Astrocyte (in vitro differentiated cells and primary cell): ENCODE data around the gene CDK8. TPM values are rescaled to one million over a fixed set of nuclear protein-coding genes. Genes with fewer than 3 reads are reported as not detected.

ENCODE experiments used
- DNase-seq: peaks from one replicate; pipeline ENCODE4 v3.0.0-alpha.2; 2010; ENCODE audit warnings: low read depth
- FAIRE-seq: peaks from 2 replicates; lab custom pipeline; 2011; peaks lifted over from hg19 to GRCh38; lab: Jason Lieb, UNC
- H2AFZ ChIP-seq: 2 replicates; pipeline ENCODE4 v1.6.0; 2012; ENCODE audit warnings: low read depth, low read length, inconsistent platforms
- H3K27ac ChIP-seq: 2 replicates; pipeline ENCODE4 v1.5.1; 2011; ENCODE audit warnings: low read depth, low read length, inconsistent platforms
- H3K27me3 ChIP-seq: 2 replicates; pipeline ENCODE4 v1.6.0; 2011; ENCODE audit warnings: low read length, inconsistent platforms; ENCODE audit not compliant: insufficient read depth
- H3K36me3 ChIP-seq: 2 replicates; pipeline ENCODE4 v1.5.1; 2011; ENCODE audit warnings: low read length, inconsistent platforms; ENCODE audit not compliant: insufficient read depth
- H3K4me1 ChIP-seq: 2 replicates; pipeline ENCODE4 v1.5.1; 2011; ENCODE audit warnings: low read length, inconsistent platforms; ENCODE audit not compliant: insufficient read depth
- H3K4me2 ChIP-seq: 2 replicates; pipeline ENCODE4 v1.6.0; 2012; ENCODE audit warnings: low read length, inconsistent platforms
- H3K4me3 ChIP-seq: 2 replicates; pipeline ENCODE4 v1.5.1; 2011; ENCODE audit warnings: low read depth, mild to moderate bottlenecking, low read length, inconsistent platforms; ENCODE audit not compliant: insufficient read depth
- H3K79me2 ChIP-seq: 2 replicates; pipeline ENCODE4 v1.6.0; 2012; ENCODE audit warnings: mild to moderate bottlenecking, low read length, inconsistent platforms; ENCODE audit not compliant: insufficient read depth
- H3K9ac ChIP-seq: 2 replicates; pipeline ENCODE4 v1.6.0; 2012; ENCODE audit warnings: mild to moderate bottlenecking, low read length, inconsistent platforms
- H3K9me3 ChIP-seq: 2 replicates; pipeline ENCODE4 v1.5.1; 2012; ENCODE audit warnings: low read depth, mild to moderate bottlenecking, low read length, inconsistent platforms; ENCODE audit not compliant: insufficient read depth
- H4K20me1 ChIP-seq: 2 replicates; pipeline ENCODE4 v1.6.0; 2012; ENCODE audit warnings: low read length, inconsistent platforms; ENCODE audit not compliant: insufficient read depth
- H3K27ac Mint-ChIP-seq: one replicate; pipeline ENCODE4 v1.8.0; 2021; ENCODE audit warnings: mild to moderate bottlenecking, mixed read lengths; ENCODE audit not compliant: unreplicated experiment
- H3K27me3 Mint-ChIP-seq: one replicate; pipeline ENCODE4 v1.8.0; 2021; ENCODE audit warnings: low read depth, mixed read lengths; ENCODE audit not compliant: unreplicated experiment
- H3K36me3 Mint-ChIP-seq: one replicate; pipeline ENCODE4 v1.8.0; 2021; ENCODE audit warnings: low read depth, mixed read lengths; ENCODE audit not compliant: unreplicated experiment
- H3K4me1 Mint-ChIP-seq: one replicate; pipeline ENCODE4 v1.8.0; 2021; ENCODE audit warnings: low read depth, mixed read lengths; ENCODE audit not compliant: unreplicated experiment
- H3K4me3 Mint-ChIP-seq: one replicate; pipeline ENCODE4 v1.8.0; 2021; ENCODE audit warnings: mild to moderate bottlenecking, moderate library complexity, mixed read lengths; ENCODE audit not compliant: unreplicated experiment
- H3K9me3 Mint-ChIP-seq: one replicate; pipeline ENCODE4 v1.8.0; 2021; ENCODE audit warnings: mild to moderate bottlenecking, mixed read lengths; ENCODE audit not compliant: unreplicated experiment
- CTCF ChIP-seq: IDR thresholded peaks from 2 replicates; pipeline ENCODE4 v1.5.1; 2011; ENCODE audit warnings: low read depth, mild to moderate bottlenecking, inconsistent platforms, low read length, moderate library complexity; ENCODE audit not compliant: insufficient read depth
- EZH2 ChIP-seq: IDR thresholded peaks from 2 replicates; pipeline ENCODE4 v1.6.1; 2012; ENCODE audit warnings: mild to moderate bottlenecking, low read length, inconsistent platforms; ENCODE audit not compliant: insufficient read depth
- total RNA-seq: library from RNA; stranded (reverse); gene quantifications from 2 replicates; pipeline ENCODE4 v1.2.1, GENCODE V29; 2021

The CDK8 gene
- total RNA-seq, 1 donor from 2014 or later = 32.4 TPM

DNA sequence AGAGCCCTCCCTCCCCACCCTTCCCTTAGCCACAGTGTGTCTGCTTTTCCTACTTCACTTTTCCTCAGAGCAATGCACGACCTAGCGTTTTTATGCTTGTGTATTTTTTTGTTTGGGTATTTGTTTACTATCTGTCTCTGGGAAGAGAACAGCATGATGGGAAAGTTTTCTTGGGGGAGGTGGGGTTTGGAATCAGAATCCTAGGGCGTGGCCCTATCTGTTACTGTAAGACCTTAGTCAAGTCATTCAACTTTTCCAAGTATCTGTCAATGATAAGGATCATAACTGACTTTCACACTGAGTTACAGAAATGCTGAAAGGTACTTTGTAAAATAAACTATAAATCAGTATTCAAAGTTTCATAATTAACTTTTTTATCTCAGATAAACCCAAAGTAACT, 157.3 kb downstream of the CDK8 start:
- H3K79me2 ChIP-seq = no peaks in the 10 kb centered on the region
- Mint-ChIP-seq H3K9me3 (peaks cover 11% of the 10 kb centered on the region), H3K27me3 (no peaks in the 10 kb centered on the region), H3K36me3 (peaks cover 15% of the 10 kb centered on the region), H3K27ac (no peak overlapping the region), H3K4me1 (peaks cover 8% of the 10 kb centered on the region), H3K4me3 (no peak overlapping the region)
- TF ChIP-seq CTCF (no peak), EZH2 (no peak)
- no peaks in the 10 kb centered on the region for H3K9me3 ChIP-seq
- H3K27me3 ChIP-seq = no peaks in the 10 kb centered on the region
- H3K4me3 ChIP-seq = no peak overlapping the region
- DNase-seq = no peak
- no peaks in the 10 kb centered on the region for H3K36me3 ChIP-seq
- H3K9ac ChIP-seq = no peak overlapping the region
- no peaks in the 10 kb centered on the region for H4K20me1 ChIP-seq
- no peak overlapping the region for H2AFZ ChIP-seq
- H3K27ac ChIP-seq = no peak overlapping the region
- FAIRE-seq = no peak
- H3K4me2 ChIP-seq = no peak overlapping the region
- H3K4me1 ChIP-seq = no peaks in the 10 kb centered on the region

- Histone ChIP-seq H3K9me3 (no peaks in the 10 kb centered on the region), H3K4me1 (no peaks in the 10 kb centered on the region), H3K4me2 (no peak overlapping the region), H3K4me3 (no peak overlapping the region), H3K36me3 (no peaks in the 10 kb centered on the region), H3K27ac (no peak overlapping the region), H3K9ac (no peak overlapping the region), H3K79me2 (no peaks in the 10 kb centered on the region), H3K27me3 (no peaks in the 10 kb centered on the region), H4K20me1 (no peaks in the 10 kb centered on the region), H2AFZ (no peak overlapping the region)
- no peaks in the 10 kb centered on the region for H3K4me1 Mint-ChIP-seq
- no peak for TF ChIP-seq EZH2
- TF ChIP-seq CTCF = no peak
- no peak for DNase-seq
- H3K36me3 Mint-ChIP-seq = peaks cover 8% of the 10 kb centered on the region
- FAIRE-seq = no peak
- no peak overlapping the region for H3K4me3 Mint-ChIP-seq
- H3K27me3 Mint-ChIP-seq = peaks cover 3% of the 10 kb centered on the region
- peaks cover 14% of the 10 kb centered on the region for H3K9me3 Mint-ChIP-seq
- H3K27ac Mint-ChIP-seq = no peak overlapping the region
Observed at GRCh38 chr13:26412263-26412662, 158.3 kb downstream of the CDK8 start.

DNA sequence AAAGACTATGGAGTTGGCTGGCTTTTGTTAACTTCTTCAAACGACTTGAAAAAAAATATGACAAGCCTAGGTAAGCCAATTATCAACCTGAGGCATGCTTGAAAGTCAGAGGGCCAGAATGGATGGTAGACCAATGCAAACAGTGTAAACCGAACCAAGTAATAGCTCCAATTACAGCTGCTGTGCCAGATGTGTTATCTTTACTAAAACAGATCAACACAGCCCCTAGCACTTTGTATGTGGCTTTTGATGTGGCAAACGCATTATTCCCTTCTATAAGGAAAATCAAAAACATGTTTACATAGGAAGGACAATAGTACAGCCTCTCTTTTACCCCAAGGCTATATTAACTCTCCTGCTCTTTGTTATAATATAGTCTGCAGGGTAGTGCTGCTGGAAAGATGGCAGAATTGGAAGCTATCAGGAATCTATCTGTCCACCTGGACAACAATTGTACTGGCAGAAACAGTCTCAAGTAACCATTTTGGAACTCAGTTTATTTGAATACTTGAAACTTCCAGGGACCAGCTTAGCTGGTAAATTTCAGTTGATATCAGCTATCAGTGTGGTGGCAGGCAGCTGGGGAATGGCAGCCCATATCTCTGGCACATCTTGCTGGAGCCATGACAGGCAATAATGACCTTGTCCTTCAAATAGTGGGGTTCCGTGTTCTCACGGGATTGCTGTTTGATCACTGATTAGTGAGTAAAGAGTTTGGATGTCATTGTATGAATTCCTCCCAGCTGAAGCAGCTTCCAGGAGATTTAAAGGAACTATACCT, 159.2 kb downstream of the CDK8 start:
- no peak overlapping the region for H3K27ac ChIP-seq
- no peaks in the 10 kb centered on the region for H3K27me3 ChIP-seq
- H4K20me1 ChIP-seq = no peaks in the 10 kb centered on the region
- FAIRE-seq (no peak), DNase-seq (no peak)
- no peaks in the 10 kb centered on the region for H3K9me3 ChIP-seq
- Mint-ChIP-seq H3K4me3 (no peak overlapping the region), H3K9me3 (peaks cover 14% of the 10 kb centered on the region), H3K27me3 (peaks cover 3% of the 10 kb centered on the region), H3K4me1 (no peaks in the 10 kb centered on the region), H3K27ac (no peak overlapping the region), H3K36me3 (peaks cover 6% of the 10 kb centered on the region)
- H3K4me1 ChIP-seq = no peaks in the 10 kb centered on the region
- no peaks in the 10 kb centered on the region for H3K36me3 ChIP-seq
- no peaks in the 10 kb centered on the region for H3K79me2 ChIP-seq
- no peak overlapping the region for H3K4me2 ChIP-seq
- no peak for TF ChIP-seq EZH2
- TF ChIP-seq CTCF = no peak
- H3K4me3 ChIP-seq = no peak overlapping the region
- H3K9ac ChIP-seq = no peak overlapping the region
- H2AFZ ChIP-seq = no peak overlapping the region
